K562 (cell line): ENCODE data around the gene ALKBH4. TPM values are rescaled to one million over a fixed set of nuclear protein-coding genes. Genes with fewer than 3 reads are reported as not detected.

Experiments used
- ATAC-seq: fragments of 200-7000 bp; cut with Tn5 transposase; 3 replicates; pipeline ENCODE4 v1.9.1; 2020; ENCODE audit warnings: moderate library complexity
- BruUV-seq: library from RNA; stranded (reverse); fragments of 400-500 nt; replicated peaks from 2 replicates; lab custom pipeline; 2021; lab: Mats Ljungman, UMichigan
- CTCF ChIA-PET: fragments of 300-600 bp; formaldehyde crosslinking; extraction: SDS; loops from one replicate; lab custom pipeline; 2021; ENCODE audit warnings: low intra/inter-chr PET ratio; lab: Yijun Ruan, JAX
- POLR2A ChIA-PET: fragments of 300-600, 350-650 bp; sonication (Branson Sonifier 250); formaldehyde crosslinking; extraction: SDS; loops from one replicate; lab custom pipeline; 2021; ENCODE audit warnings: antibody characterized with exemption, inconsistent platforms; lab: Yijun Ruan, JAX
- DNase-seq, 4 experiments: peaks; one replicate each; pipeline versions ENCODE4 v3.0.0 to v3.0.0-alpha.2; 2011 to 2018; ENCODE audit warnings: low spot score in 3 of 4, mixed read lengths in 3 of 4; ENCODE audit errors: extremely low read depth in 1 of 4
- FAIRE-seq: peaks from 2 replicates; lab custom pipeline; 2011; peaks lifted over from hg19 to GRCh38; lab: Jason Lieb, UNC
- H2AFZ ChIP-seq: 2 replicates; pipeline ENCODE4 v1.6.0; 2011; ENCODE audit warnings: low read depth, low read length, control low read depth, inconsistent platforms
- H3K27ac ChIP-seq: fragments of 200-600 bp; 3 replicates; pipeline ENCODE4 v1.8.0; 2011; ENCODE audit warnings: low read depth, mild to moderate bottlenecking, control low read depth, inconsistent platforms, low read length, moderate library complexity, mixed read lengths; ENCODE audit errors: extremely low read depth
- H3K27me3 ChIP-seq, 2 experiments: fragments of 300-600 bp in 1 of 2; 2 replicates in 1 of 2; 3 replicates in 1 of 2; pipeline versions ENCODE4 v1.6.0 to v1.8.0; 2011; ENCODE audit warnings: inconsistent platforms in 2 of 2, low read length in 2 of 2, mild to moderate bottlenecking in 1 of 2, mixed read lengths in 1 of 2, moderate library complexity in 1 of 2; ENCODE audit not compliant: control insufficient read depth in 2 of 2, insufficient read depth in 2 of 2
- H3K36me3 ChIP-seq: fragments of 300-600 bp; 3 replicates; pipeline ENCODE4 v1.8.0; 2011; ENCODE audit warnings: mild to moderate bottlenecking, low read length, inconsistent platforms; ENCODE audit not compliant: control insufficient read depth, insufficient read depth
- H3K4me1 ChIP-seq, 2 experiments: fragments of 200-600 bp in 1 of 2; replicated peaks in 1 of 2; 2 replicates in 1 of 2; 3 replicates in 1 of 2; pipeline versions ENCODE4 v1.5.1 to v1.8.0; 2011; ENCODE audit warnings: inconsistent platforms in 2 of 2, low read length in 2 of 2, mild to moderate bottlenecking in 1 of 2, mixed read lengths in 1 of 2, moderate library complexity in 1 of 2; ENCODE audit not compliant: control insufficient read depth in 2 of 2, insufficient read depth in 2 of 2
- H3K4me2 ChIP-seq: 2 replicates; pipeline ENCODE4 v1.6.1; 2011; ENCODE audit warnings: low read length, control low read depth, inconsistent platforms, mixed read lengths; ENCODE audit not compliant: insufficient read depth
- H3K4me3 ChIP-seq: fragments of 200-600 bp; sonication (generic), shearing (Covaris generic); 2 replicates; pipeline ENCODE4 v1.5.1; 2016; ENCODE audit warnings: control low read depth, inconsistent platforms
- H3K79me2 ChIP-seq: fragments of 200-600 bp; 3 replicates; pipeline ENCODE4 v1.8.0; 2011; ENCODE audit warnings: low read length, inconsistent platforms; ENCODE audit not compliant: control insufficient read depth, insufficient read depth
- H3K9ac ChIP-seq, 2 experiments: 2 replicates each; pipeline versions ENCODE4 v1.6.0 to v1.6.1; 2011; ENCODE audit warnings: low read depth in 2 of 2, low read length in 2 of 2, control low read depth in 1 of 2, inconsistent platforms in 1 of 2, mild to moderate bottlenecking in 1 of 2, mixed read lengths in 1 of 2; ENCODE audit not compliant: insufficient read depth in 1 of 2
- H3K9me1 ChIP-seq: one replicate; pipeline ENCODE4 v1.6.0; 2011; ENCODE audit warnings: inconsistent platforms, mild to moderate bottlenecking, low read length, moderate library complexity; ENCODE audit not compliant: control insufficient read depth, insufficient read depth
- H3K9me3 ChIP-seq: replicated peaks from 2 replicates; pipeline ENCODE4 v1.5.1; 2011; ENCODE audit warnings: low read depth, low read length, inconsistent platforms; ENCODE audit not compliant: control insufficient read depth, insufficient read depth
- H4K20me1 ChIP-seq: replicated peaks from 2 replicates; pipeline ENCODE4 v1.6.1; 2011; ENCODE audit warnings: low read length, inconsistent platforms, mixed read lengths; ENCODE audit not compliant: control insufficient read depth, insufficient read depth
- C11orf30 ChIP-seq: fragments of 450-650 bp; IDR thresholded peaks from 2 replicates; pipeline ENCODE4 v1.6.1; 2016; ENCODE audit warnings: low read depth, mild to moderate bottlenecking
- MAFF ChIP-seq: IDR thresholded peaks from 2 replicates; pipeline ENCODE4 v1.6.1; 2012; ENCODE audit warnings: low read length, improper control_type of control experiment
- MAFG ChIP-seq: fragments of 450-650 bp; conservative IDR thresholded peaks from 2 replicates; pipeline ENCODE4 v1.6.1; 2016; ENCODE audit warnings: missing genetic modification characterization, missing compliant biosample characterization
- MAFK ChIP-seq: IDR thresholded peaks from 2 replicates; pipeline ENCODE4 v1.6.1; 2011; ENCODE audit warnings: low read length, improper control_type of control experiment
- MXD1 ChIP-seq: fragments of 250-450 bp; sonication (Bioruptor Pico); IDR thresholded peaks from 2 replicates; pipeline ENCODE4 v1.8.0; 2021; ENCODE audit warnings: borderline replicate concordance, mild to moderate bottlenecking, moderate library complexity; ENCODE audit not compliant: poor library complexity, severe bottlenecking
- PURB ChIP-seq: sonication (generic); formaldehyde crosslinking; IDR thresholded peaks from 2 replicates; pipeline ENCODE4 v1.9.0; 2021; ENCODE audit warnings: low read depth, mild to moderate bottlenecking, missing genetic modification reagents
- ZNF316 ChIP-seq: fragments of 450-650 bp; IDR thresholded peaks from 2 replicates; pipeline ENCODE4 v1.6.1; 2016
- WGBS: fragments of 100-300 bp; shearing (Covaris generic); methylation state at CpG from one replicate; pipeline ENCODE4 v1.1.6; 2016; ENCODE audit warnings: low coverage, mixed read lengths; ENCODE audit not compliant: insufficient coverage; ENCODE audit errors: missing lambda C conversion rate; 5-methylcytosine and 5-hydroxymethylcytosine counted together
- in situ Hi-C: fragments of 300-500 bp; cut with MboI; formaldehyde crosslinking; loops from 4 replicates; pipeline ENCODE4 v1.15.0; 2018; ENCODE audit warnings: inconsistent platforms, mixed read lengths
- intact Hi-C: fragments of 100-400 bp; cut with micrococcal nuclease; formaldehyde crosslinking; loops from 2 replicates; pipeline ENCODE4 v1.14.2; 2022
- polyA plus RNA-seq, 8 experiments: library from polyadenylated mRNA; depleted of rRNA in 4 of 8; stranded (reverse) in 5 of 8; unstranded in 3 of 8; fragments of >200 nt; fragmentation: Nextera tagmentation in 2 of 8; fragmentation: Illumina TruSeq in 1 of 8; extraction: Ambion mirVana in 2 of 8; extraction: Trizol in 1 of 8; gene quantifications; 2 replicates each; pipeline versions ENCODE4 v1.2.1 to v1.2.3, GENCODE V29; 2011 to 2014; ENCODE audit warnings: inconsistent platforms in 1 of 8, missing spikeins in 1 of 8
- total RNA-seq, 7 experiments: library from RNA; depleted of rRNA in 6 of 7; stranded (reverse); fragments of >200 nt in 6 of 7; fragmentation: Illumina TruSeq in 2 of 7; extraction: Trizol in 2 of 7; gene quantifications; 2 replicates each; pipeline versions ENCODE4 v1.2.1 to v1.2.3, GENCODE V29; 2011 to 2021; ENCODE audit warnings: low replicate concordance in 1 of 7
- TF ChIP-seq, protein P1 (sequence below): fragments of 150-350 bp; IDR thresholded peaks from 2 replicates; pipeline ENCODE4 v1.6.1; 2014; ENCODE audit warnings: low read depth, mild to moderate bottlenecking, low read length, borderline replicate concordance

Gene ALKBH4
- total and polyA plus RNA-seq, 9 of the 15 experiments (the other 6 are each of a cell fraction or from before 2014, with no cell fraction given): 4.6 to 21.4 (median 11.8) TPM

DNA sequence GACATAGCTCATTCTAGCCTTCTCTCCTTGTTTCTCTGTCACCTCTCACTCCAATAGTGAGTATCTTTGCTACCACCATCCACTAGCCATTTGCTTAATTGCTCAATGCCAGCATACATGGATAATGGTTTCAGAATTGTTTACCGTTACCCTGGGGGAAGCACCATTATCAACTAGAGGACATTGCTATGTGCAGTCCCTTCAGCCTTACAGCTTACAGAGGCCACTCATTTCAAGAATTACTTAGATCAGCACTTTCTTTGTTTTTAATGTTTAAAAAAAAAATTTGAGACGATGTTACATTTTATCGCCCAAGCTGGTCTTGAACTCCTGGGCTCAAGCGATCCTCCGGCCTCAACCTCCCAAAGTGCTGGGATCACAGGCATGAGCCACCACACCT is 46.1 kb downstream of the ALKBH4 start:
- Histone ChIP-seq H3K27ac (no peak overlapping the region), H3K9me1 (no peaks in the 10 kb centered on the region), H2AFZ (no peak overlapping the region), H3K4me2 (no peak overlapping the region), H3K9ac (0 out of 4 replicates have a peak overlapping the region, but pooled peaks of 1 of the 2 experiments have one; percentile 60), H3K4me3 (no peak overlapping the region), H3K9me3 (no peaks in the 10 kb centered on the region), H4K20me1 (no peaks in the 10 kb centered on the region), H3K36me3 (peaks cover 74% of the 10 kb centered on the region; the same call in 2 of the 3 replicates), H3K79me2 (peaks cover 4% of the 10 kb centered on the region; the same call in 1 of the 3 replicates), H3K27me3 (no peaks in the 10 kb centered on the region), H3K4me1 (peaks cover 25 to 31% of the 10 kb centered on the region in 2 experiments)
- intact Hi-C loops (no loop called here), in situ Hi-C loops (no loop called here)
- 93% methylated on average over 5 of the region's 5 CpGs for WGBS
- ChIA-PET CTCF (no interaction called here), POLR2A (no interaction called here)
- TF ChIP-seq, protein P1, sequence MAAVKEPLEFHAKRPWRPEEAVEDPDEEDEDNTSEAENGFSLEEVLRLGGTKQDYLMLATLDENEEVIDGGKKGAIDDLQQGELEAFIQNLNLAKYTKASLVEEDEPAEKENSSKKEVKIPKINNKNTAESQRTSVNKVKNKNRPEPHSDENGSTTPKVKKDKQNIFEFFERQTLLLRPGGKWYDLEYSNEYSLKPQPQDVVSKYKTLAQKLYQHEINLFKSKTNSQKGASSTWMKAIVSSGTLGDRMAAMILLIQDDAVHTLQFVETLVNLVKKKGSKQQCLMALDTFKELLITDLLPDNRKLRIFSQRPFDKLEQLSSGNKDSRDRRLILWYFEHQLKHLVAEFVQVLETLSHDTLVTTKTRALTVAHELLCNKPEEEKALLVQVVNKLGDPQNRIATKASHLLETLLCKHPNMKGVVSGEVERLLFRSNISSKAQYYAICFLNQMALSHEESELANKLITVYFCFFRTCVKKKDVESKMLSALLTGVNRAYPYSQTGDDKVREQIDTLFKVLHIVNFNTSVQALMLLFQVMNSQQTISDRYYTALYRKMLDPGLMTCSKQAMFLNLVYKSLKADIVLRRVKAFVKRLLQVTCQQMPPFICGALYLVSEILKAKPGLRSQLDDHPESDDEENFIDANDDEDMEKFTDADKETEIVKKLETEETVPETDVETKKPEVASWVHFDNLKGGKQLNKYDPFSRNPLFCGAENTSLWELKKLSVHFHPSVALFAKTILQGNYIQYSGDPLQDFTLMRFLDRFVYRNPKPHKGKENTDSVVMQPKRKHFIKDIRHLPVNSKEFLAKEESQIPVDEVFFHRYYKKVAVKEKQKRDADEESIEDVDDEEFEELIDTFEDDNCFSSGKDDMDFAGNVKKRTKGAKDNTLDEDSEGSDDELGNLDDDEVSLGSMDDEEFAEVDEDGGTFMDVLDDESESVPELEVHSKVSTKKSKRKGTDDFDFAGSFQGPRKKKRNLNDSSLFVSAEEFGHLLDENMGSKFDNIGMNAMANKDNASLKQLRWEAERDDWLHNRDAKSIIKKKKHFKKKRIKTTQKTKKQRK: no peak
- TF ChIP-seq ZNF316 (peak; percentile 87), MAFK (peak; percentile 68; the same call in 1 of the 2 replicates), MAFG (peak; percentile 74), C11orf30 (peak; percentile 75), PURB (CRISPR knock-in tag) (no peak), MAFF (peak; percentile 76), MXD1 (CRISPR knock-in tag) (no peak)
- FAIRE-seq (no peak), DNase-seq (no peak), ATAC-seq (no peak)
- BruUV-seq: no TSS peak
